Measurements from ENCODE around the gene SZRD1.

DNA sequence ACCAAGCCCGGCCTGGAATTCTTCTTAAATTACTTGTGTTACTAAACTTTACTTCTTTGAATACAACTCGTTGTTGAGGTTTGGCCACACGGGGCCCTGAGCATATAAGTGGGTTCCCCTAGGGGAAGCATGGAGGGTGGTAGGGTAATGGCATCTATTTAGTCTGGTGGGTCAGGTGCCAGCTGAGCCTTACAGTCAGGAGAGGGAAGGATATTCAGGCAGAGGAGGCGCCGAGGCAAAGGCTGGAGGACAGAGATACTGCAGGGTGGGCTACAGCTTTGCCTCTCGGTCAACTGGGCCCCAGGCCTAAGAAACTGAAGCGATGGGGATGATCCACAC, 73.1 kb downstream of the SZRD1 start:
- no peak for TF ChIP-seq SIN3A (IDR thresholded peaks at IDR 0.05; ENCODE audit: borderline replicate concordance, insufficient read depth, low read length)
- TF ChIP-seq FOXP2 (optimal IDR thresholded peaks at IDR 0.05; ENCODE audit: borderline replicate concordance, extremely low read depth, extremely low read length, insufficient read depth) = no peak
